Endothelial cell (in vitro differentiated cells): ENCODE data around the gene SSR4. TPM values are rescaled to one million over a fixed set of nuclear protein-coding genes. Genes with fewer than 3 reads are reported as not detected.

ENCODE experiments used
- DNase-seq: peaks from one replicate; pipeline ENCODE4 v3.0.0; 2021; ENCODE audit warnings: low spot score
- H3K27ac Mint-ChIP-seq: one replicate; pipeline ENCODE4 v1.8.0; 2021; ENCODE audit warnings: mixed read lengths, inconsistent platforms; ENCODE audit not compliant: unreplicated experiment
- H3K27me3 Mint-ChIP-seq: one replicate; pipeline ENCODE4 v1.8.0; 2021; ENCODE audit warnings: mild to moderate bottlenecking, moderate library complexity, mixed read lengths, inconsistent platforms; ENCODE audit not compliant: unreplicated experiment
- H3K36me3 Mint-ChIP-seq: one replicate; pipeline ENCODE4 v1.8.0; 2021; ENCODE audit warnings: mild to moderate bottlenecking, low read depth, mixed read lengths, inconsistent platforms; ENCODE audit not compliant: unreplicated experiment
- H3K4me1 Mint-ChIP-seq: one replicate; pipeline ENCODE4 v1.8.0; 2021; ENCODE audit warnings: mild to moderate bottlenecking, mixed read lengths, inconsistent platforms; ENCODE audit not compliant: unreplicated experiment
- H3K4me3 Mint-ChIP-seq: one replicate; pipeline ENCODE4 v1.8.0; 2021; ENCODE audit warnings: mild to moderate bottlenecking, mixed read lengths, inconsistent platforms; ENCODE audit not compliant: unreplicated experiment
- H3K9me3 Mint-ChIP-seq: one replicate; pipeline ENCODE4 v1.8.0; 2021; ENCODE audit warnings: mixed read lengths, inconsistent platforms; ENCODE audit not compliant: unreplicated experiment
- total RNA-seq: library from RNA; stranded (reverse); fragmentation: NEBNext Ultra II Directional; extraction: Animal tissue kit (Norgen Biotek cat#: 25700); gene quantifications from one replicate; pipeline ENCODE4 v1.2.1, GENCODE V29; 2021; ENCODE audit not compliant: unreplicated experiment
- TF ChIP-seq, protein P1 (sequence below): fragments of 200-600 bp; sonication (generic); IDR thresholded peaks from one replicate; pipeline ENCODE4 v1.5.0; 2021; ENCODE audit warnings: antibody characterized with exemption; ENCODE audit not compliant: unreplicated experiment

SSR4 gene
- total RNA-seq, 1 donor from 2014 or later, result 243 TPM

DNA sequence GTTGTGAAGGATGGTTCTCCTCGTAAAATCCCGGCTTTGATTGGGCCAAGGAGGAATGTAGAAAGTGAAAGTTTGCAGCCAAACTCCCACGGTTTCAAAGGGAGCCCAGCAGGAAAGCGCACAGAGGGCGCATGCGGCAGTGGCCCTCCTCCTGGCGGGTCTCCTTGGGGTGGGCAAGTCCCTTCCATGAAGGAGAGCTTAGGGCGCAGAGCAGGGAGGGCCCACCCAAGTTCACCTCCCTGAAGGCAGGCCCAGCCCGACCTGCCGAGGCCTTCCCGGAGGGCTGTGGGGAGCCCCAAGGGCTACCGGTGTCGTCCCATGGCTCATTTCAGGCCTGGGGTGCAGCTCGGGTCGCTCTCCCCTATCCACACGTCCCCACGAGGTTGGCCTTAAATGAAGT lies 33.8 kb downstream of the SSR4 start:
- H3K36me3 Mint-ChIP-seq, result no peaks in the 10 kb centered on the region
- no peak overlapping the region for H3K27ac Mint-ChIP-seq
- H3K4me3 Mint-ChIP-seq, result no peak overlapping the region
- H3K9me3 Mint-ChIP-seq, result no peaks in the 10 kb centered on the region
- peaks cover 7% of the 10 kb centered on the region for H3K4me1 Mint-ChIP-seq
- TF ChIP-seq, protein P1, sequence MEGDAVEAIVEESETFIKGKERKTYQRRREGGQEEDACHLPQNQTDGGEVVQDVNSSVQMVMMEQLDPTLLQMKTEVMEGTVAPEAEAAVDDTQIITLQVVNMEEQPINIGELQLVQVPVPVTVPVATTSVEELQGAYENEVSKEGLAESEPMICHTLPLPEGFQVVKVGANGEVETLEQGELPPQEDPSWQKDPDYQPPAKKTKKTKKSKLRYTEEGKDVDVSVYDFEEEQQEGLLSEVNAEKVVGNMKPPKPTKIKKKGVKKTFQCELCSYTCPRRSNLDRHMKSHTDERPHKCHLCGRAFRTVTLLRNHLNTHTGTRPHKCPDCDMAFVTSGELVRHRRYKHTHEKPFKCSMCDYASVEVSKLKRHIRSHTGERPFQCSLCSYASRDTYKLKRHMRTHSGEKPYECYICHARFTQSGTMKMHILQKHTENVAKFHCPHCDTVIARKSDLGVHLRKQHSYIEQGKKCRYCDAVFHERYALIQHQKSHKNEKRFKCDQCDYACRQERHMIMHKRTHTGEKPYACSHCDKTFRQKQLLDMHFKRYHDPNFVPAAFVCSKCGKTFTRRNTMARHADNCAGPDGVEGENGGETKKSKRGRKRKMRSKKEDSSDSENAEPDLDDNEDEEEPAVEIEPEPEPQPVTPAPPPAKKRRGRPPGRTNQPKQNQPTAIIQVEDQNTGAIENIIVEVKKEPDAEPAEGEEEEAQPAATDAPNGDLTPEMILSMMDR, result no peak
- no peak for DNase-seq
- H3K27me3 Mint-ChIP-seq, result peaks cover 4% of the 10 kb centered on the region

DNA sequence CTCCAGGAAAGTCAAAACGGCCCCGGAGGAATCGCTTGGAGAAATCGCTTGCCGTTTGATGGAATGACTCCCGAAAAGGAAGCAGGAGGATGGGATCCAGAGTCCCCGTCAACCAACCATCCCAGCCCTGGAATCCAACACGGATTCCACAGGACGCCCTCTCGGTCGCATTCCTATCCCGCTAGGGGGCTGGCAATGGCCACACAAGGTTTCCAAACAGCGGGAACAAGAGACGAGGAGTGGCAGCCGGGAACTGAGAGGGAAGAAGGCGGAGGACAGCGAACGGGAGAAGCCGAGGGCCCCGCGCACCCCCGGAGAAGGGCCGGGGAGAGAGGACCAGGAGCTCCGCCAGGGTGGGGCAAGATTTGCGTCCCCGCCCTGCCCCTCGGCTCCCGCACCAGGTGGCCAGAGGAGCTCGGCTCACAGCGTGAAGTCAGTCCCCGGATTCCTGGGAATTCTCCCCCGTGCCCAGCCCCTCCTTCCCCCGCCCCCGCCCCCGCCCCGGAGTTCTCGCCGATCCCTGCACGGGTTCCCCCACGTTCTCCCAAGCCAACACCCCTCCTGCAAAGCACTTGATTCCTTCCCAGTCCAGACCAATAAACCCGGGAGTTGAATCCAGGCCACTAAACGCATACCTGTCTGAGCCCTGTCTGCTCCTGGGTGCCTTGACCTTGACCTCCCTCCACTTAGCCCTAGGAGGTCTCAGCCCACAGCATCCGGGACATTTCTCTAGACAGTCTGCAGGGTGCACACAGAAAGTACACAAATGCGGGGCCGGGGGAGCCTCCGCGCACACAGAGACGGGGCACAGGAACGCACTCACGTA lies 34.5 kb downstream of the SSR4 start:
- DNase-seq, result no peak
- H3K4me3 Mint-ChIP-seq, result no peak overlapping the region
- no peaks in the 10 kb centered on the region for H3K36me3 Mint-ChIP-seq
- no peaks in the 10 kb centered on the region for H3K9me3 Mint-ChIP-seq
- H3K27ac Mint-ChIP-seq, result no peak overlapping the region
- peaks cover 4% of the 10 kb centered on the region for H3K27me3 Mint-ChIP-seq
- peaks cover 7% of the 10 kb centered on the region for H3K4me1 Mint-ChIP-seq
- TF ChIP-seq, protein P1, result no peak

DNA sequence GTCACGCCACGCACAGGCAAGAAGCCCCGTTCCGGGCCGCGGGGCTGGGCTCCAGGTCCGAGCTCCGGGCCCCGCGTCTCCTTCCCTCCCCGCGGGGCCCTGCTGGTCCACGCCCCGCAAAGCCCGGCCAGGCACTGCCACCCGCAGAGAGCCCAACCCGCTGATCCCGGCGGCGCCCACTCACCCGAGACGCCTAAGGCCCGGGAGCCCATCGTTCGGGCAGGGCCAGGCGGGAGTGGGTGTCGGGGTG lies 35.0 kb downstream of the SSR4 start:
- DNase-seq, result no peak
- TF ChIP-seq, protein P1, result no peak
- H3K27ac Mint-ChIP-seq, result no peak overlapping the region

DNA sequence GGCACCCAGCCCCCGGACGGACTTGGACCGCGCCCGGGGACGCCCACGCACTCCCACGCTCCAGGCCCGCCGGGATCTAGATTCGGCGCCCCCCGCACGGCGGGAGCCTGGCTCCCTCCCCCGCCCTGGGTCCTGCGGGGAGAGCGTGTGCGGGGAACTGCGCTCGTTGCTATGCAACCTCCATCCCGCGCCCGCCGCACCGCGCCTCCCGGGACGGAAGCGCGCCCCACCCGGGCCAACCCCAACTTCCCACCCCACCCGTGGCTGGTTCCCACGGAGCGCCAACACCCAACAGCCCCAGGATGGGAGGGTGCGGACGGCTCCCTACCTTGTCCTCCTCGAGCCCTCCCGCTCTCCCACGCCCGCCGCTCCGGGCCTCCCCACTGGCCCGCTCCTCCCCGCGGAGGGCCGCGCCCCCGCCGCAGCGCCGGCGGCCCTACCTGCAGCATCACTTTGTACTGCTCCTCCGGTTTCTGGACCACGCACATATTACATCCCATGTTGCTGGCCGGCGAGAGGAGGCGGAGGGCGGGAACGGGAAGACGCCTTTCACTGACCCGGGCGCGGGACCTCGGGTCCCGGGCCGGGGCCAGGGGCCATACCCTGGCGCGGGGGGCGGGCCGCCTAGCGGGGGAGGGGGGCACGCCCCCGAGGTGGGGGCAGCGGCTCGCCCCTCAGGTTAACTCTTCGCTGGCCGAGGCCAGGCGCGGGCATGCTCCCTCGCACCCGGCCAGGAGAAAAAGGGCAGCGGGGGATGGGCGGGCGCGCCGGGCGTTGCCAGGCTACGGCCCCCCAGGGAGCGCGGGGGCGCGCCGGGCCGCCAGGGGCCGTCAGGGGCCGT lies 35.6 kb downstream of the SSR4 start, which contains the start of gene PDZD4:
Gene PDZD4 (minus strand): TSS at position 746 of the 841 bp plus-strand sequence. CDS start 246 bp downstream, at position 500.
- Mint-ChIP-seq H3K9me3 (no peaks in the 10 kb centered on the region), H3K27ac (no peak within 1 kb of the TSS), H3K4me3 (no peak within 1 kb of the TSS), H3K27me3 (peaks cover 7% of the 10 kb centered on the region), H3K4me1 (peaks cover 7% of the 10 kb centered on the region), H3K36me3 (no peaks in the 10 kb centered on the region)
- no peak for DNase-seq
- TF ChIP-seq, protein P1, result no peak

More for the DNA sequence above, 35.0 kb downstream of the SSR4 start:
- Mint-ChIP-seq H3K4me1 (peaks cover 7% of the 10 kb centered on the region), H3K27me3 (peaks cover 4% of the 10 kb centered on the region), H3K36me3 (no peaks in the 10 kb centered on the region), H3K9me3 (no peaks in the 10 kb centered on the region), H3K4me3 (no peak overlapping the region)
